Fibroblast of the aortic adventitia (primary cell): Measurements from ENCODE around the gene BTD. TPM values are rescaled to one million over a fixed set of nuclear protein-coding genes. Genes with fewer than 3 reads are reported as not detected.

Source experiments
- DNase-seq: peaks from one replicate; pipeline ENCODE4 v3.0.0-alpha.2; 2010; ENCODE audit warnings: low read depth
- H3K4me3 ChIP-seq: 2 replicates; pipeline ENCODE4 v1.5.1; 2011; ENCODE audit warnings: low read depth, mild to moderate bottlenecking, control low read depth, low read length, moderate library complexity
- CTCF ChIP-seq: IDR thresholded peaks from 2 replicates; pipeline ENCODE4 v1.5.1; 2011; ENCODE audit warnings: mild to moderate bottlenecking, low read length, control low read depth, inconsistent platforms; ENCODE audit not compliant: insufficient read depth
- total RNA-seq: library from RNA; depleted of rRNA; stranded (reverse); fragments of >200 nt; gene quantifications from 2 replicates; pipeline ENCODE4 v1.2.3, GENCODE V29; 2012; ENCODE audit warnings: low replicate concordance

Gene BTD
- total RNA-seq: 19.7 and 38.8 TPM in 2 replicates

- peak; percentile 33 for TF ChIP-seq CTCF
- peak within 1 kb of the TSS; percentile 100 for H3K4me3 ChIP-seq
- DNase-seq: peak; percentile 99
These were observed at the start of gene BTD, which contains the start of gene HACL1 for GRCh38 chr3:15601399-15602145. BTD (plus strand) TSS chr3:15601745; CDS start chr3:15635440, 33,695 bp downstream. HACL1 (minus strand) TSS chr3:15601569; CDS start chr3:15601463, 106 bp downstream.

GRCh38 chr3:15551902-15552301, 49.6 kb upstream of the BTD start:
- DNase-seq: no peak
- no peak overlapping the region for H3K4me3 ChIP-seq
- TF ChIP-seq CTCF: no peak

GRCh38 chr3:15553749-15554148, 47.8 kb upstream of the BTD start:
- TF ChIP-seq CTCF: no peak
- no peak for DNase-seq
- H3K4me3 ChIP-seq: no peak overlapping the region

GRCh38 chr3:15556512-15556911, 45.0 kb upstream of the BTD start:
- DNase-seq: no peak
- no peak overlapping the region for H3K4me3 ChIP-seq
- TF ChIP-seq CTCF: no peak

- TF ChIP-seq CTCF: peak; percentile 51
- DNase-seq: peak; percentile 85
- no peak overlapping the region for H3K4me3 ChIP-seq
These were observed 44.0 kb upstream of the BTD start for GRCh38 chr3:15557511-15557946.

- H3K4me3 ChIP-seq: no peak overlapping the region
- TF ChIP-seq CTCF: no peak
These were observed 43.0 kb upstream of the BTD start for GRCh38 chr3:15558581-15558980.

GRCh38 chr3:15562560-15562959, 39.0 kb upstream of the BTD start:
- no peak overlapping the region for H3K4me3 ChIP-seq
- DNase-seq: no peak
- TF ChIP-seq CTCF: no peak

More at GRCh38 chr3:15558581-15558980, 43.0 kb upstream of the BTD start:
- no peak for DNase-seq
